HG03103 (cell line): ENCODE results near the gene RAD54L.
"Not testable (repeated sequence)": the region's sequence is repeated elsewhere in the genome, so short reads cannot be mapped to it uniquely, and the experiment has no call there.

Experiments used
- ATAC-seq: cut with Tn5 transposase; IDR thresholded peaks from one replicate; pipeline ENCODE4 v1.9.1; 2021; ENCODE audit warnings: low read depth; ENCODE audit not compliant: unreplicated experiment

Gene RAD54L

DNA sequence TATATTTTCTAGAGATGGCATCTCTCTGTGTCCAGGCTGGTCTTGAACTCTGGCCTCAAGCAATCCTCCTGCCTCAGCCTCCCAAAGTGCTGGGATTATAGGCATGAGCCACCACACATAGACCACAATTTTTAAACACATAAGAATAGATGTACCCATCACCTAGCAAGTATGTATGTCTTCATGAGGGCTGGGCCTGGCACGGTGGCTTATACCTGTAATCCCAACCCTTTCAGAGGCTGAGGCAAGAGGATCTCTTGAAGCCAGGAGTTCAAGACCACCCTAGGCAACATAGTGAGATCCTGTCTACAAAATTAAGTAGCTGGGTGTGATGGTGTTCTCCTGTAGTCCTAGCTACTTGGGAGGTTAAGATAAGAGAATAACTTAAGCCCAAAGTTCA lies 69.8 kb downstream of the RAD54L start:
- ATAC-seq, result no peak

DNA sequence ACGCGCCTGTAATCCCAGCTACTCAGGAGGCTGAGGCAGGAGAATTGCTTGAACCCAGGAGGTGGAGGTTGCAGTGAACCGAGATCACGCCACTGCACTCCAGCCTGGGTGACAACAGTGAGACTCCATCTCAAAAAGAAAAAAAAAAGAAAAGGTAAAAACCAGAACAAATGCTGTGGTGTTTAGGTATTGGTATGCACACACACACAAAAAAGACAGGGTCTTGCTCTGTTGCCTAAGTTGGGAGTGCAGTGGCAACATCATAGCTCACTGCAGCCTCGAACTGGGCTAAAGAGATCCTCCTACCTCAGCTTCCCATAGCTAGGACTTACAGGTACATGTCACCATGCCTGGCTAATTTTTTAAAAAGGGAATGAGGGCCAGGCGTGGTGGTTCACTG lies 71.7 kb downstream of the RAD54L start:
- not testable (repeated sequence) for ATAC-seq

DNA sequence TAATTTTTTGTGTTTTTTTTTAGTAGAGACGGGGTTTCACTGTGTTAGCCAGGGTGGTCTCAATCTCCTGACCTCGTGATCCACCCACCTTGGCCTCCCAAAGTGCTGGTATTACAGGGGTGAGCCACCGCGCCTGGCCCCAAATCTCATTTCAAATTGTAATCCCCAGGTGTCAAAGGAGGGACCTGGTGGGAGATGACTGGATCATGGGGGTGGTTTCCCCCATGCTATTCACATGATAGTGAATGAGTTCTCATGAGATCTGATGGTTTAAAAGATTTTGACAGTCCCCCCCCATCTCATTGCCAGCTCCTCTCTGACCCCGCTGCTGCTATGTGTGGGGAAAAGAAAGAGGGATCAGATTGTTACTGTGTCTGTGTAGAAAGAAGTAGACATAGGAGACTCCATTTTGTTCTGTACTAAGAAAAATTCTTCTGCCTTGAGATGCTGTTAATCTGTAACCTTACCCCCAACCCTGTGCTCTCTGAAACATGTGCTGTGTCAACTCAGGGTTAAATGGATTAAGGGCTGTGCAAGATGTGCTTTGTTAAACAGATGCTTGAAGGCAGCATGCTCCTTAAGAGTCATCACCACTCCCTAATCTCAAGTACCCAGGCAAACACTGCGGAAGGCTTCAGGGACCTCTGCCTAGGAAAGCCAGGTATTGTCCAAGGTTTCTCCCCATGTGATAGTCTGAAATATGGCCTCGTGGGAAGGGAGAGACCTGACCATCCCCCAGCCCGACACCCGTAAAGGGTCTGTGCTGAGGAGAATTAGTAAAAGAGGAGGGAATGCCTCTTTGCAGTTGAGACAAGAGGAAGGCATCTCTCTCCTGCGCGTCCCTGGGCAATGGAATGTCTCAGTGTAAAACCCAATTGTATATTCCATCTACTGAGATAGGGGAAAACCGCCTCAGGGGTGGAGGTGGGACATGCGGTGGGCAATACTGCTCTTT lies 72.7 kb downstream of the RAD54L start:
- not testable (repeated sequence) for ATAC-seq

DNA sequence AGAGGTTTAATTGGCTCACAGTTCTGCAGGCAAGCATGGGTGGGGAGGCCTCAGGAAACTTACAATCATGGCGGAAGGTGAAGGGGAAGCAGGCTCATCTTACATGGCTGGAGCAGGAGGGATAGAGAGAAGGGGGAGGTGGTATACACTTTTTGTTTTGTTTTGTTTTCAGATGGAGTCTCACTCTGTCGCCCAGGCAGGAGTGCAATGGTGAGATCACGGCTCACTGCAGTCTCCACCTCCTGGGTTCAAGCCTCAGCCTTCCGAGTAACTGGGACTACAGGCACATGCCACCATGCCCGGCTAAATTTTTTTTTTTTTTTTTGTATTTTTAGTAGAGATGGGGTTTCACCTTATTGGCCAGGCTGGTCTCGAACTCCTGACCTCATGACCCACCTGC lies 74.6 kb downstream of the RAD54L start:
- ATAC-seq, result not testable (repeated sequence)

DNA sequence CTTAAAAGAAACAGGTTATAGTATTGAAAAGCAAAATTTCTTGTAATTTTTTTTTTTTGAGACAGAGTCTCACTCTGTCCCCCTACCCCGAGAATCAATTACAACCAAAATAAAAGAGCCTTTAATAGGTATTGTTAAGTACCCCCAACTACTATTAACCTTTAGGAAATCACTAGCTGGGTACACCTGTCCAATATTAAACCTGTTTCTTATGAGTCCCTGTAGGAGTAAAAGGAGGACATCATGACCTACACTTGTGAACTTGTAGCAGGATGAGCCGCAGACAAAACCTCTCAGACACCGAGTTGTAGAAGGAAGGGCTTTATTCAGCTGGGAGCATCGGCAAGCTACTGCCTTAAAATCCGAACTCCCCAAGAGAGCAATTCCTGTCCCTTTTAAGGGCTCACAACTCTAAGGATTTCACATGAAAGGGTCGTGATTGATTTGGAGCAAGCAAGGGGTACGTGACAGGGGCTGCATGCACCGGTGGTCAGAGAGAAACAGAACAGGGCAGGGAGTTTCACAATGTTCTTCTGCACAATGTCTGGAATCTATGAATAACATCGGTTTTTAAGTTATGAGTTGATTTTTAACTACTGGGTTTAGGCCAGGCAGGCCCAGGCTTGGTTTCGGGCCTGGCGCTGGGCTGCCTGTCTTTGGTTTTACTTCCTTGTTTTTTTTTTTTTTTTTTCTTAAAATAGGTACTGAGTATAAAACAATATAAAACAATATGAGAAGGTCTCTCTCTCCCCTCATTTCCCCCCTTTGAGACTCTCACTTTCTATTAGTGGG lies 77.9 kb downstream of the RAD54L start:
- ATAC-seq, result not testable (repeated sequence)
